GM10266 (cell line): ENCODE results near the gene CLCN6.

Source experiments
- DNase-seq: peaks from one replicate; pipeline ENCODE4 v3.0.0; 2012; ENCODE audit errors: extremely low spot score
- TF ChIP-seq, protein P1 (sequence below): IDR thresholded peaks from 2 replicates; pipeline ENCODE4 v1.5.1; 2012; ENCODE audit warnings: mild to moderate bottlenecking, low read depth; ENCODE audit not compliant: control insufficient read depth, insufficient read depth; ENCODE audit errors: missing control alignments

The CLCN6 gene

DNA sequence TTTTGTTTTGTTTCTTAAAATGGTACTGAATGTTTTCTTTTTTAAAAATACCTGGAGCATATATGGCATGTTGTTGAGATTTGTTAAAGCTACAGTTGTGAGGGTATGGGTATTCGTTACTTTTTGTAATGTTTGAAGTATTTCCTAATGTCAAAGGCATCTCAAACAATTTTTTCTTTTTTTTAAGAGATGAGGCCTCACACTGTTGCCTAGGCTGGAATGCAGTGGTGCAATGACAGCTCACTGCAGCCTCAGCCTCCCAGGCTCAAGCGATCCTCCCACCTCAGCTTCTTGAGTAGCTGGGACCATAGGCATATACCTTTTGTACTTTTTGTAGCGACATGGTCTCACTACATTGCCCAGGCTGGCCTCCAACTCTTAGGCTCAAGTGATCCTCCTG is 16.1 kb downstream of the CLCN6 start:
- DNase-seq = no peak
- TF ChIP-seq, protein P1, sequence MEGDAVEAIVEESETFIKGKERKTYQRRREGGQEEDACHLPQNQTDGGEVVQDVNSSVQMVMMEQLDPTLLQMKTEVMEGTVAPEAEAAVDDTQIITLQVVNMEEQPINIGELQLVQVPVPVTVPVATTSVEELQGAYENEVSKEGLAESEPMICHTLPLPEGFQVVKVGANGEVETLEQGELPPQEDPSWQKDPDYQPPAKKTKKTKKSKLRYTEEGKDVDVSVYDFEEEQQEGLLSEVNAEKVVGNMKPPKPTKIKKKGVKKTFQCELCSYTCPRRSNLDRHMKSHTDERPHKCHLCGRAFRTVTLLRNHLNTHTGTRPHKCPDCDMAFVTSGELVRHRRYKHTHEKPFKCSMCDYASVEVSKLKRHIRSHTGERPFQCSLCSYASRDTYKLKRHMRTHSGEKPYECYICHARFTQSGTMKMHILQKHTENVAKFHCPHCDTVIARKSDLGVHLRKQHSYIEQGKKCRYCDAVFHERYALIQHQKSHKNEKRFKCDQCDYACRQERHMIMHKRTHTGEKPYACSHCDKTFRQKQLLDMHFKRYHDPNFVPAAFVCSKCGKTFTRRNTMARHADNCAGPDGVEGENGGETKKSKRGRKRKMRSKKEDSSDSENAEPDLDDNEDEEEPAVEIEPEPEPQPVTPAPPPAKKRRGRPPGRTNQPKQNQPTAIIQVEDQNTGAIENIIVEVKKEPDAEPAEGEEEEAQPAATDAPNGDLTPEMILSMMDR = no peak

DNA sequence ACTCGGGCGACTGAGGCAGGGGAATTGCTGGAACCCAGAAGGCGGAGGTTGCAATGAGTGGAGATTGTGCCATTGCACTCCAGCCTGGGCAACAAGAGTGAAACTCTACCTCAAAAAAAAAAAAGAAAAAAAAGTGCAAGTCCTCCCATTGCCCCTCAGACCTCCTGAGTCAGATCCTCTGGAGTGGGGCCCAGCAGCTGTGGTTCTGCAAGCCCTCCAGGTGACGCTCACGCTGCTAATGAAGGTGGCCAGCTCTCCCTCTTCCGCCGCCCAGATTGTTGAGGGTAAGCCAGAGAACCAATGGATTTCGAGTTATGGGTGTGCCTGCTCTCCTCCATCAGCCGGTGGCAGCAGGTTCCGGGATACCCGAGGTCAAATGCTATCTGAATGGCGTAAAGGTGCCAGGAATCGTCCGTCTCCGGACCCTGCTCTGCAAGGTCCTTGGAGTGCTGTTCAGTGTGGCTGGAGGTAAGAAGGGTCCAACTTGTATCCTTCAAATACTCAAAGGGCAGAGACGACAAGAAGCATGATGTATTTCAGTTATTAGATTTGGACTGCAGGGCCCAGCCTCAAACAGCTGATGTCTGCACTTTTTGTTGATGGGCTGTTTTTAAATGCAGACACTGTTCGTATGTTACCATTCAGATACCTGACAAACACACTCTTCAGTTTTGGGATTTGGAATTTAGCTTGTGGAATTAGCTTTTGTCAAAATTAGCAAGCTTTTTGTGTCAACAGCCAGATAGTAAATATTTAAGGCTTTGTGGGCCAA is 17.6 kb downstream of the CLCN6 start:
- no peak for DNase-seq
- TF ChIP-seq, protein P1 = no peak

DNA sequence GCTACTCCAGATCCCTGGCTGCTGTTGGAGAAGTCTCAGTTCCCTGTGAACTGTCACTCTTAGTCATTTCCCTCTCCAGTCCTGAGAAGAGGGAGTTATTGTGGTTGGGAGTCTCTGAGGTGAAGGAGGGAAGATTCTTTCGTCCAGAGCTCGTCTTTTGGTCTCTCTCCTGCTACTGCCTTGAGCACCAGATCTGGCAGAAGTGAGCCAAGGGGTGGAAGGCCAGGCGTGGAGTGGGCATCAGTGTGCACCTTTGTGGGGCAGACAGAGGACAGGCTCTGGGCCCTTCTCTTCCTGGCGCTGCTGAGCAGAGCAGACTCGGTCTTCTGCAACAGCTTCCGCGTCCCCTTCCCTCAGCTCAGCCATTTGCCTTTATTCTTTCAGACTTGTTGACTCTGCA is 19.1 kb downstream of the CLCN6 start:
- TF ChIP-seq, protein P1 = no peak
- DNase-seq = no peak

DNA sequence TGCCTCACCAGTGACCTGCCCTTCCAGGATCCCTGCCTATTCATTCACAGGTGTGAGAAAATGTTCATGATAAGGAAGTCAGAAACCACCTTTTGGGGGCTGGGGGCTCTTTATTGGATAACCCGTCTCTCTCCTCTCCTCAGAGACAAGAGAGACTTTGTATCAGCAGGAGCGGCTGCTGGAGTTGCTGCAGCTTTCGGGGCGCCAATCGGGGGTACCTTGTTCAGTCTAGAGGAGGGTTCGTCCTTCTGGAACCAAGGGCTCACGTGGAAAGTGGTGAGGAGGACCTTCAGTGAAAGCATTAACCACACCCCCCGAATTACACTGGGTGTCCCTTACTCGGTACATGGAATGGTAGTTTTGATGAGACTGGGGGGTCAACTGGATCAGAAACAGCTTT is 21.0 kb downstream of the CLCN6 start:
- DNase-seq = no peak
- TF ChIP-seq, protein P1 = no peak

DNA sequence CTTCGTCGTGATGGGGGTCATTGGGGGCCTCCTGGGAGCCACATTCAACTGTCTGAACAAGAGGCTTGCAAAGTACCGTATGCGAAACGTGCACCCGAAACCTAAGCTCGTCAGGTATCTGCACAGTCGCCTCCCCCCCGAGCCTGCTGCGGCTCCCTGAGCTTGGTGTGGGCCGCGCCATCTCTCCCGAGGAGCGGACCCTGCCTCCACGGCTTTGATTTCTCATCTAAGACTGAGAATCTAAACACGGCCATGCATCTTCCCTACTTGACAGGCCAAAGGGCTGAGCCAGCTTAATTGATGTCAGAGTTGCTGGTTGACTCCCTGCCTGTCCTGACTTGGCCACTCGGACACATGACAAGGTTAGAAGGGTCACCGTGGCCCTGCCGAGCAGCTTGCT is 22.5 kb downstream of the CLCN6 start:
- DNase-seq = no peak
- TF ChIP-seq, protein P1 = no peak

DNA sequence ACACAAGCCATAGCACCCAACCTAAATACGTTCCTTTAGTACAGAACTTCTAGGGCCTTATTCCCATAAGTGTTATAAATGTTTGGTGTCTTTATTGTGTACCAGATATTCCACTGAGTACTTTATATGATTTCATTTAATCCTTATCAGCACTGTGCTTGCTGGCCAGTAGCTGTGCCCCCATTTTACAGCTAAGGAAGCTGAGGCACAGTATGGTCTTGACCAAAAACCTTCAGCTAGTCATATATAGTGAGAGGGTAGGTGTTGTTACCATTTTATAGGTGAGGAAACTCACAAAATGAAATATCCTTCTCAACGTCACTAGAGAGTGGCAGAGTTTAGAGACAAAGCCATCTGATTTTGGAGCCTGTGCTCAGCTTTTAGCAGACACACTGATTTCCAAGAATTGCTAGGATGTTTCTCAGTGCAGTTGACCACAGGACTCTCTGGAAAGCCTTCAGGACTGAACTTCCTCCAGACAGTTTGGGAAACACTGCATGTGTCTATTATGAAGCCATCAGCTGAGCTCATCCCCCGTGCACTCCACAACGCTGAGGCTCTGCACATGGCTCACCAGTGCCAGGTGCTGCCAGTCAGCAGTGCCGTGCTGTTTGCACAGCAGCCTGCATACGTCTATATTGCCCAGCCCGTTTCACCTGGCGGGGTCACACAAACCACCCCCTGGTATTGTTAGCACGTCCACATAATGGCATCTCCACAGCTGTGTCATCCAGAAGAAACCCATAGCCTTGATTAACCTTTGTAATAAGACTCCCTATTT is 26.1 kb downstream of the CLCN6 start:
- no peak for DNase-seq
- TF ChIP-seq, protein P1 = no peak

DNA sequence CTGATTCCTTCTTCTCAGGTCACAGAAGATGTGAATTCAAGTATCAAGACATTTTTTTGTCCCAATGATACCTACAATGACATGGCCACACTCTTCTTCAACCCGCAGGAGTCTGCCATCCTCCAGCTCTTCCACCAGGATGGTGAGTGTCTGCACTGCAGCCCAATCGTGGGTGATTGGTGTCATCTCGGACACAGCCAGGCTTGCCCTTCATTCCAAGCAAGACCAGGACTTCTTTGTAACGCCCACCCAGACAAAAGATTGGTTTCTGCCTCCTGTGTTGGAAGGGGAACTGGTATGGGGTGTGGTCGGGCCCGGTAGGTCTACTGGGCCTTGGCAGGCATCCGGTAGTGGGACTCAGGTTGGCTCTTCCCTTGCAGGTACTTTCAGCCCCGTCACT is 27.5 kb downstream of the CLCN6 start:
- TF ChIP-seq, protein P1 = no peak
- DNase-seq = no peak
